Hippocampal formation (tissue), 2 donors: ENCODE results near the gene HOGA1.
A peak's percentile ranks its signal among the peaks of the same experiment; 100 is the strongest.
"Not testable (repeated sequence)": the region's sequence is repeated elsewhere in the genome, so short reads cannot be mapped to it uniquely, and the experiment has no call there.

Experiments used
- DNase-seq, 2 donors: peaks; one replicate each; lab custom pipeline; 2025; lab: John Stamatoyannopoulos, UW

HOGA1 gene

DNA sequence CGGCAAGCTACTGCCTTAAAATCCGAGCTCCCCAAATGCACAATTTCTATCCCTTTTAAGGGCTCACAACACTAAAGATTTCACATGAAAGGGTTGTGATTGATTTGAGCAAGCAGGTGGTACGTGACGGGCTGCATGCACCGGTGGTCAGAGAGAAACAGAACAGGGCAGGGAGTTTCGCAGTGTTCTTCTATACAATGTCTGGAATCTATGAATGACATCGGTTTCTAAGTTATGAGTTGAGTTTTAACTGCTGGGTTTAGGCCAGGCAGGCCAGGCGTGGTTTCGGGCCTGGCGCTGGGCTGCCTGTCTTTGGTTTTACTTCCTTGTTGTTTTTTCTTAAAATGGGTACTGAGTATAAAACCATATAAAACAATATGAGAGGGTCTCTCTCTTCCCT lies 28.6 kb upstream of the HOGA1 start:
- DNase-seq, result not testable (repeated sequence)

DNA sequence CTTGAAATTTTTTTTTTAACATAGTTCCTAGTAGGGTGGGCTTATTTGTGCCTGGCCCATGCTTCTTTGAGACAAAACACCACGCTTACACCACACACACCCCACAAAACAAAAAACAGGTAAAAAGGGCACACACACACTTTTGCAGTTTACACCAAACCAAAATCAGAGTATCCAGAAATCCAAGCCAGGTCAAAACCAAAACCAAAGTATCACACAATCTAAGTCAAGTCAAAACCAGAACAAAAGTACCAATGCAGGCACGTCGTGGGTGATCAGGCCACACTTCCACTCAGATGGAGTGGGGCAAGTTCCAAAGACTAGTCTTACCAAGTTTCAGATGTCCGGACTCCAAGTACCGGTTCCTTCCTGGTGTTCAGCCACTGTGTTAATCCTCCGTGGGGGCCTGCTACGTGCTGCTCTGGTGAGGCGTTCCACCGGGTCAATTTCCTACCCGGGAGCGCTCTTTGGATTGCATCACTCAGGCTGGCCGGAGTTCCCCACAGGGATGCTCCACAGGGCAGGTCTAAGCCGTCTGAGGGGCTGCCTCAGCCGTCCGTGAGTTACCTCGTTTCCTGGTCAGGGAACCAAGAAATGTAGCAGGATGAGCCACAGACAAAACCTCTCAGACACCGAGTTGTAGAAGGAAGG lies 23.3 kb upstream of the HOGA1 start:
- not testable (repeated sequence) for DNase-seq

DNA sequence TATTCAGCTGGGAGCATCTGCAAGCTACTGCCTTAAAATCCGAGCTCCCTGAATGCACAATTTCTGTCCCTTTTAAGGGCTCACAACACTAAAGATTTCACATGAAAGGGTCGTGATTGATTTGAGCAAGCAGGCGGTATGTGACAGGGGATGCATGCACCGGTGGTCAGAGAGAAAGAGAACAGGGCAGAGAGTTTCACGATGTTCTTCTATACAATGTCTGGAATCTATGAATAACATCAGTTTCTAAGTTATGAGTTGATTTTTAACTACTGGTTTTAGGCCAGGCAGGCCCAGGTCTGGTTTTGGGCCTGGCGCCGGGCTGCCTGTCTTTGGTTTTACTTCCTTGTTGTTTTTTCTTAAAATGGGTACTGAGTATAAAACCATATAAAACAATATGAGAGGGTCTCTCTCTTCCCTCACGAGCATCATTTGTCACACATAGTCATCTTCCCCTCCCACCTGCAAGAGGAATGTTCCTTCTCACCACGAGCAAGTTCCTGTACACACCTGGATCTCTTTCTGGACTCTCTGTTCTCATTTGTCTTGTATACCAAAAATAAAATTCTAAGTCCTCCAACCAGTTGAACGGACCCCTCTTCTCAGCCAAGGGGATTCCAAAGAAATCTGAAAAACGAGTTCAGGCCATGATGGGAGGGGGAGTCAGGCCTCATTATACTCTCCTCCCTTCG lies 22.7 kb upstream of the HOGA1 start:
- not testable (repeated sequence) for DNase-seq

DNA sequence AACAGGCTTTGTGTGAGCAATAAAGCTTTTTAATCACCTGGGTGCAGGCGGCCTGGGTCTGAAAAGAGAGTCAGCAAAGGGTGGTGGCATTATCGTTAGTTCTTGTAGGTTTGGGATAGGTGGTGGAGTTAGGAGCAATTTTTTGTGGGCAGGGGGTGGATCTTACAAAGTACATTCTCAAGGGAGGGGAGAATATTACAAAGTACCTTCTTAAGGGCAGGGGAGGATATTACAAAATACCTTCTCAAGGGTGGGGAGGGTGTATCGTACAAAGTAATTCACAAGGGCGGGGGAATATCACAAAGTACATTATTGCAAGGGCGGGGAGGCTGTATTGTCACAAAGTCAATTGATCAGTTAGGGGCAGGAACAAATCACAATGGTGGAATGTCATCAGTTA lies 21.9 kb upstream of the HOGA1 start:
- DNase-seq, result not testable (repeated sequence)

DNA sequence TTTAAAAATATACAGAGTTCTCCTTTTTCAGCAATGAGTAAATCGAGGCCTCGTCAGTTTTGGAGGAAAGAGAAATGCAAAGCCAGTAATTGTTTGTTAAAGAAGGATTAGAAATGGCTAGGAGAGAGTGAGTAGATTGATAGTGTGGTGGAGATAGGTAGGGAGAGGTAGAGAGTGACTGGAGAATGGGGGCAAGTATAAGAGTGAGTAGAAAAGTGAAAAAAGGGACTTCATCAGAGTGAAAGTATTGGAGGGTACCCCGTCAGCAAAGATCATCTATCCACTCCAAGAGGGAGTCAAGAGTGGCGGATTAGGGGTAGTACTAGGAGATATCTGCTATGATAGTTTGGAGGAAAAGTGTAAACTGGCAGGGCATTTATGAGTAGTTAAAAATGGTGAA lies 20.9 kb upstream of the HOGA1 start:
- no peak for DNase-seq

DNA sequence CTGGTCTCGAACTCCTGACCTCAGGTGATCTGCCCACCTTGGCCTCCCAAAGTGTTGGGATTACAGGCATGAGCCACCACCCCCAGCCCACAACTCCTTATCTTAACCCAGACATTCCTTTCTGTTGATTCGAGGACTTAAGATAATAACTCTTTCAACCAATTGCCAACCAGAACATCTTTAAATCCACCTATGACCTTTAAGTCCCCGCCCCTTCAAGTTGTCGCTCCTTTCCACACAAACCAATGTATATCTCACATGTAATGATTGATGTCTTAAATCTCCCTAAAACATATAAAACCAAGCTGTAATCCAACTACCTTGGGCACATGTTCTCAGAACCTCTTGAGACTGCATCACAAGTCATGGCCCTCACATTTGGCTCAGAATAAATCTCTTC lies 19.4 kb upstream of the HOGA1 start:
- DNase-seq, result no peak

DNA sequence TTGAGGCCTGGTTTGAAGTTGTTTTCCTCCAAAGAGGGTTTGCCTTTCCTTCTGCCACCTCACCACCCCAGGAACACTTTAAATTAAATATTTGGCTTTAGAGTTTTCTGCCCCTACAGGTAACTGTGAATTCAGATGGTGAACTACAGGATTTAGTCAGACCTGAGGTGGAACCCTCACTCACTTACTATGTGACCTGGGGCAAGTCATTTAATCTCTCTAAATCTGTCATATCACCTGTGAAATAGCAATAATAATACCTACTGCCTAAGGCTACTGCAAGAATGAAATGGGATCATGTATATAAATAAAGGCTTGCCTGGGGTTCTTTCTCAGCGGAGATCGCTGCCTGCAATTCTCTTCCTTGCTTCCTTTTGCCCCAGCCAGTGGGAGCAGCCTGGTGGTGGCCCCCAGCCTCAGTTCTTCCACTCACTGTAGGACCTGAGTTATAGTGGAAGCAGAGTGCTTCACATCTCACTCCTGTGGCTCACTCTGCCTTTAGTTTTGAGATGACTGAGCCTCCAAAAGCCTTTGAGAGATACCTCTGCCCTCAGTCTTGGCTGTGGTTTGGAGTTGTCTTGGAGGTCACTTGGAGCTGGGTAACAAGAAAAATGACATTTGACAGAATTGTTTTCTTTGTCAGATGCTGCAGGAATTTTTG lies 17.7 kb upstream of the HOGA1 start:
- DNase-seq, result no peak

DNA sequence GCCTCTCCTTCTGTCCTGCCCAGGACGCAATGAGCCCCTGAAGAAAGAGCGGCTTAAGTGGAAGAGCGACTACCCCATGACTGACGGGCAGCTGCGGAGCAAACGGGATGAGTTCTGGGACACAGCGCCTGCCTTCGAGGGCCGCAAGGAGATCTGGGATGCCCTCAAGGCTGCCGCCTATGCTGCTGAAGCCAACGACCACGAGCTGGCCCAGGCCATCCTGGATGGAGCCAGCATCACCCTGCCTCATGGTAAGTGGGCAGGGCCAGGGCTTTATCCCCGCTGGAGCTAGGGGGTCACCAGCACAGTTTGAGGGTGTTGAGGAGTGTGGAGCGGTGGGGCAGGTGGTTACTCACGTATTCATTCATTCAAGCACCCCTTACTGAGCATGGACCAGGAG lies 16.3 kb upstream of the HOGA1 start:
- DNase-seq, result no peak

DNA sequence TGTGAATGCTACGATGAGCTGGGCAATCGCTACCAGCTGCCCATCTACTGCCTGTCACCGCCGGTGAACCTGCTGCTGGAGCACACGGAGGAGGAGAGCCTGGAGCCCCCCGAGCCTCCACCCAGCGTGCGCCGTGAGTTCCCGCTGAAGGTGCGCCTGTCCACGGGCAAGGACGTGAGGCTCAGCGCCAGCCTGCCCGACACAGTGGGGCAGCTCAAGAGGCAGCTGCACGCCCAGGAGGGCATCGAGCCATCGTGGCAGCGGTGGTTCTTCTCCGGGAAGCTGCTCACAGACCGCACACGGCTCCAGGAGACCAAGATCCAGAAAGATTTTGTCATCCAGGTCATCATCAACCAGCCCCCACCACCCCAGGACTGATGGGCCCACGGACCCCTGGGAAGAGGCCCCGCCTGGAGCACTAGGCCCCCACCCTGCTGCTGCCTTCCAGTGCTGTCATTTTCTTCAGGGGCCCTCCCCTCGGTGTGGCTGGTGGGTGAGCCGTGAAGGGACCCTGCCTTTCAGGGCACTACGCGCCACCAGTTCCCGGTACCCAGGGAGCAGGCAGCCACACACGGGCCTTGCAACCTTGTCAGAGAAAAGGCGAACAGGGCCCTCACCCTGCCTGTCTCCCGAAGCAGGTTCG lies 13.9 kb upstream of the HOGA1 start:
- no peak for DNase-seq

DNA sequence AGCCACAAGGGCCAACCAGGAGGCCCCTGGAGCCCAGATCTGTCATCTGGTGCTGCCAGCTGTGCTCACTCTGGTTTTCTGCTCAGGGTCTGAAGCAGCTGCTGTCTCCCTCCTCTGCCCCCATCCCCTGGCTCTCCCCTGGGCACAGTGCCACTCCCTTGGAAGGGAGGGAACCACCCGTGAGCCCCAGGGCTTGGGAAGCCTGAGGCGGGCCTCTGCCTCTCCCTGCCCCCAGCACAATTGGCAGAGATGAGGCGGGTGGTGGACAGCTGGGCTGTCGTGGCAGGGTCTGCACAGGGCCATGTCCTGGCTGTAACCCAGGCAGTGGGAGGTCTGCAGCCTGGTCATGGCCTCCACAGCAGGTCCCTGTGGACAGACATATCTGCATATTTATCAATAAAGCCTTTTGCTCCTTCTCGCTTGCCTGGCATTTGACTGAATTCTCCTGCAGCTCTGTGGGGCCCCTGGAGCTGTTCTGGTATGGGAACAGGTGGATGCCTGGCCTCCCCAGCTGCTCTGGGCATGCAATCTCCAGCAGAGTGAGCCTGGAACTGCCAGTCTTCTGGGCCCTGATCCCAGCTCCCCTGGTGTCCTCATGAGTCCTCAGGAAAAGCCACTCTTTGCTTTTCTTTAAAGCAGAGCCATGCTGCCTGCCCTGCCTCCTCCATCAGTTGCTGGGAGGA lies 13.3 kb upstream of the HOGA1 start:
- peak in 1 of 2 donors; percentile 11 for DNase-seq

DNA sequence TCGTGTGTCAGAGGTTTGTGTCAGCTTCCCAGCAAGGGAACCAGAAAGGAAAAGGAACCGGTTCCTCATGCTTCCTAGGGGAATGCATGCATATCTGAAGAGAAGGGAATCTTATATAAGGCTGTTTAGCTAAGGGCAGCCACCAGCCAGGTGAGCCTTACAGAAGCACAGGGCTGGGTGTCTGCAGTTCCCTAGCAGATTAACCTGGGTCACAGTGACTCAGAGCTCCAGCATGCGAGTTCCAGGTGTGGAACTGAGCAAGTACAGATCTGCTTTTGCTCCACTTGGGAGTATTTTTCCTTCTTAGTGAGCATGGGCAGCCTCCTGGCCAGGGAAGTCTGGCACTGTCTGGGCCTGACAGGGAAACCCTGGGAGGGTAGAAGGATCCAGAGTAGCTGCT lies 12.6 kb upstream of the HOGA1 start:
- DNase-seq, result no peak

DNA sequence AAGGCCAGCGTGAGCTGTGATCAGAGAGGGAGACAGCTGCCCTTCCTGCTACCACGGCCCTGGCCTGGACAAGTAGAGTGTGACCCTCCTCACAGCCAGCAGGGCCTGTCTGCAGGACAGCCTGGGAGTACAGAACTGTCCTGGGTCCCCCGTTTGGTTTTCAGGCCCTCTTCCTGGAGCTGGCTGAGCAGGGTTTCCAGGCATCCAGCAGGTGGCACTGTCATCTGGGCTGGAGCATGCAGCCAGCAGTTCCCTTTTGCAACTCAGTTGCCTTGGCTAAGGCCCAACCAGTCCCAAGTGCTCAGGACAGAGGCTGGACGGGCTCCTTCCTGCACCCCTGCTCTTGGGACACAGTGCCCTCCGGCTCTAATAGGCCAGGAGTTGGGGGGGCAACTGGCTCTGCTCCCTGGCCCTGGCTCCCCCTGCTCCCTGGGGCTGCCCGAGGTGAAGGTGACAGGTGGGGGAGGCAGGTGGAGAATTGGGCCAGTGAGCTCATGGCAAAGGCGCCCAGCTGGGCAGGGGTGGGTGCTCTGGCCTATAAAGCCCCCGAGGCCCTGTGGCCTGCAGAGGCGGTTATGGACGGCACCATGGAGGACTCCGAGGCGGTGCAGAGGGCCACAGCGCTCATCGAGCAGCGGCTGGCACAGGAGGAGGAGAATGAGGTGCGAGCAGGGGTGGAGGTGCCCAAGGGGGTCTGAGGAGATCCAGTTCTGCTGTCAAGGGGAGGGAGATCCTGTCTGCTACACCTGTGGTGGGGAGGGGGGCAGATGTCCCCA lies 11.8 kb upstream of the HOGA1 start, which contains the start of gene ANKRD2:
Gene ANKRD2 (plus strand): TSS at position 566 of the 776 bp plus-strand sequence. CDS start 10 bp downstream, at position 576.
- DNase-seq, result peak; percentile 29 to 63

DNA sequence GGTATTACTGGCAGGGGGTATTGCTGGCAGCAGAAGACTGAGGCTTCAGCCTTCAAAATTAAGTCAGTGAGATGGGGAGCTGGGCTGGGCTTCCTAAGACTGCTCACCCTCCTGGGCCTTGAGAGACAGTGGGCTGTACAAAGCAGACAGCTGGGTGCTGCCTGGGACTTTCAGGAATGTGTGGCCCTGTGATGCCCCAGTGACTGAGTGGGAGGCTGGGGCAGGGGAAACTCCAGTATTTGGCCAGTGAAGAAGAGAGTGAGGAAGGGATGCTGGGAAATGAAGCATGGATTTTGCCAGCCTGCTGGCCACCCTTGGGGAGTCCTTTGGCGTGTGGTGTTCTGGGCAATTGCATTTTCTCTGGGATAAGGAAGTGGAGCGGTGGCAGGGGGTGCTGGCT lies 11.2 kb upstream of the HOGA1 start:
- no peak for DNase-seq

DNA sequence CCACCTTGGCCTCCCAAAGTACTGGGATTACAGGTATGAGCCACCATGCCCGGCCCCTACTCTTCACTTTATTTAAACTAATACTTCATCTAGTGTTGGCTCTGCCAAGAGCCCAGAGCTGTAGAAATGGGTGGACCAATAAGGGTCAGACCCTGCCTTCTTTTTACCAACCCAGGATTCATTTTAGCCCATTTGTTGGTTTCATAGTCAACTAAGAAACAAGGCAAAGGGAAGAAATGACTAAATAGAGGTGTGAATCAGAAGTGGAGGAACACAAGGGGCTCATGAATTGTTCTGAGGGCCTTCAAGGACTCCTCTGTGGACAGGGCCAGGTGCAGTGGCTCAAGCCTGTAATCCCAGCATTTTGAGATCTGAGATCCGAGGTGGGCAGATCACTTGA lies 10.5 kb upstream of the HOGA1 start:
- DNase-seq, result no peak

DNA sequence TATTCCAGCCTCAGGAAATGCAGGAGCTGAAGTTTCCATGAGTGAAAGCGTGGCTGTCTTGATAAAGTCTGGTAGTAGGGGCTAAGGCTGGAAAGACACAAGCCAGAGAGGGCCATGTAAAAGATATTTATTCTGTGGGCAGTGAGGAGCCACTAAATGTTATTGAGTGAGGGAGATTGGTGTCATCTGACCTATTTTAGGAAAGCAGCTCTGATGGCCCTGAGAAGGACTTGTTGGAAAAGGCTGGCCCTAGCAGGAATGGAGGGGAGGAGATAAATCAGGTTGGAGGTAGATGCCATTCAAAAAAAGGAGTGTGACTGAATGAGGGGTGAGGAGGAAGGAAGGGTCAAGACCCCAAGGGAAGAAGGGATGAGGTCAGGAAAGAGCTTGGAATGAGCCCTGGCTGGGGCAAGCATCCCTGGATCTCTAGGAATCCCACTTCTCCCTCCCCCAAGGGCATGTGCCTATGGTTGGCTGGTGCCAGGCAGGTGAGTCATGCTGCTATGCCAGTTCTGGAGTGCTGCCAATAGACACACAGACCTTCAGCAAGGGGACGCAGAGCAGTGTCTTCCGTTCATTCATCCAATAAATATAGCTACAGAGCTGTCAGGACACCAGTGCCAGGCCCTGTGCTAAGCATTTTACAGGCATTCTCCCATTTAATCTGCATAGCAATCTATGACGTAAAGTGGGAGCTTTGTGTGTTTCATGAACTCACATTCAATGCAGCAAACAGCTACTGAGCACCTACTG lies 9.6 kb upstream of the HOGA1 start:
- DNase-seq, result no peak

DNA sequence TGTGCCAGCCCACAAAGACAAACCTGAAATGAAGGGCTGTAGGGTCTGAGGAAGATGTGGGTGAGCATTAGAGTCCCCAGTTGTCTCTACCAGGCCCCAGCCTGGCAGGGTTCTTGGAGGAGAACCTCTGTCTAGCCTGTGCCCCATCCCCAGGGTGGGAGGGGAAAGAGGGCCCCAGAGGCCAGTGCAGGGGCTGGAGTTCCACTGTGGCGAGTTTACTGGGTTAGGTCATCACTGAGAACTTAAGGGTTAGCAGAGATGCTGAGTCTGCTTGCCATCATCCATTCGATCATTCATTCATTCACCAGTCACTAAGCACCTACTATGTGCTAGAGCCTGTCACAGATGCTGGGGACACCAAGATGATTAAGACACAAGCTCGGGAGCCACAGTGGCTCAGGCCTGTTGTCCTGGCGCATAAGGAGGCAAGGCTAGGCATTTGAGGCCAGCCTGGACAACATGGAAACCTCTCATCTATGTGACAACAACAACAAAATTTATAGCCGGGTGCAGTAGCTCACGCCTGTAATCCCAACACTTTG lies 9.0 kb upstream of the HOGA1 start:
- no peak for DNase-seq

DNA sequence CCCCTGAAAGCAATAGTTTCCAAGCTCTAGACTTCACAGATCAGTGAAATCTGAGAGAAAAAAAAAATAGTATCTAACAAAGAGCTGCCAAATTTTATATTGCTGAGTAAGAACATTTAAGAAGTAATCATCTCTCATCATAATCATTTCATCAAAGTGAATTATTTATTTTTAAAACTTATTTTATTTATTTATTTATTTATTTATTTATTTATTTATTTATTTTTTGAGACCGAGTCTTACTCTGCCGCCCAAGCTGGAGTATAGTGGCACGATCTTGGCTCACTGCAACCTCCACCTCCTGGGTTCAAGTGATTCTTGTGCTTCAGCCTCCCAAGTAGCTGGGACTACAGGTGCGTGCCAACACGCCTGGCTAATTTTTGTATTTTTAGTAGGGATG lies 7.7 kb upstream of the HOGA1 start:
- not testable (repeated sequence) for DNase-seq

DNA sequence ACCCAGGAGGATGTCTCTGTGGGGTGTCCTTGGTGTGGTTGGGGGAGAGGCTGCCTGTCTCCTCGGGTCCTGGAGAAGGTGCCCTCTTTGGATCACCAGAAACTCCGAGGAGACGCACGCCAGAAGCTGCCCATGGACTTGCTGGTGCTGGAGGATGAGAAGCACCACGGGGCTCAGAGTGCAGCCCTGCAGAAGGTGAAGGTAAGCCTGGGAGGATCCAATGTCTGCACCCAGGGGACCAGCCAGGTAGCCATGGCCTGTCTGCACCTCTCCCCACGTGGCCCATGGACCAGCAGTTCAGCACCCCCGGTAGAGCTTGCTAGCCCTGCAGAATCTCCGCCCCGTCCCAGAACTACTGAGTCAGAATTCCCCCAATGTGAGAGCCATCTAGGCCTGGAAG lies 6.5 kb upstream of the HOGA1 start:
- DNase-seq, result no peak

DNA sequence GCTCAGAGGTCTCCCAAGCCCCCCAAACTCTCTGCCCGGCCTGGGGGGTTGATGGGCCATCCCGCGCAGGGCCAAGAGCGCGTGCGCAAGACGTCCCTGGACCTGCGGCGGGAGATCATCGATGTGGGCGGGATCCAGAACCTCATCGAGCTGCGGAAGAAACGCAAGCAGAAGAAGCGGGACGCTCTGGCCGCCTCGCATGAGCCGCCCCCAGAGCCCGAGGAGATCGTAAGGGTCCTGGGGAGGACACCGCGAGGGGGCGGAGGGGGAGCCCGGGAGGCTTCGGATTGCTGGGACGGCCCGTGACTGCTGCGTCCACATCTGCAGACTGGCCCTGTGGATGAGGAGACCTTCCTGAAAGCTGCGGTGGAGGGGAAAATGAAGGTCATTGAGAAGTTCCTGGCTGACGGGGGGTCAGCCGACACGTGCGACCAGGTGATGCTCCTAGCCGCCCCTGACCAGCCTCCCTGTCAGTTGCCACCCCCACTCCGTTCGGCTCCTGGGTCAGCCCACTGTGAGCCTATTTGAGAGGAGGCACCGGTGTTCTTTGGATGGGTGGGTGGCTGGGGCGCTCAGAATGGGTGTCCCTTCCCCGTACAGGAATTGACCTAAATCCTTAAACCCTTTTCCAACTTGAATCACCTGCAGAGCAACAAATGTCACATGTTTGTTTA lies 5.9 kb upstream of the HOGA1 start:
- DNase-seq, result no peak
